Choroid plexus epithelial cell (primary cell): Measurements from ENCODE around the gene TMEM134.
"Not testable (repeated sequence)": the region's sequence is repeated elsewhere in the genome, so short reads cannot be mapped to it uniquely, and the experiment has no call there.

Experiments used
- DNase-seq: peaks from one replicate; pipeline ENCODE4 v3.0.0-alpha.2; 2010; ENCODE audit warnings: low read depth
- H3K4me3 ChIP-seq: 2 replicates; pipeline ENCODE4 v1.5.1; 2011; ENCODE audit warnings: low read depth, mild to moderate bottlenecking, control low read depth, low read length, moderate library complexity
- TF ChIP-seq, protein P1 (sequence below): conservative IDR thresholded peaks from 2 replicates; pipeline ENCODE4 v1.5.1; 2011; ENCODE audit warnings: low read depth, mild to moderate bottlenecking, control low read depth, inconsistent platforms, low read length, moderate library complexity

Gene TMEM134

DNA sequence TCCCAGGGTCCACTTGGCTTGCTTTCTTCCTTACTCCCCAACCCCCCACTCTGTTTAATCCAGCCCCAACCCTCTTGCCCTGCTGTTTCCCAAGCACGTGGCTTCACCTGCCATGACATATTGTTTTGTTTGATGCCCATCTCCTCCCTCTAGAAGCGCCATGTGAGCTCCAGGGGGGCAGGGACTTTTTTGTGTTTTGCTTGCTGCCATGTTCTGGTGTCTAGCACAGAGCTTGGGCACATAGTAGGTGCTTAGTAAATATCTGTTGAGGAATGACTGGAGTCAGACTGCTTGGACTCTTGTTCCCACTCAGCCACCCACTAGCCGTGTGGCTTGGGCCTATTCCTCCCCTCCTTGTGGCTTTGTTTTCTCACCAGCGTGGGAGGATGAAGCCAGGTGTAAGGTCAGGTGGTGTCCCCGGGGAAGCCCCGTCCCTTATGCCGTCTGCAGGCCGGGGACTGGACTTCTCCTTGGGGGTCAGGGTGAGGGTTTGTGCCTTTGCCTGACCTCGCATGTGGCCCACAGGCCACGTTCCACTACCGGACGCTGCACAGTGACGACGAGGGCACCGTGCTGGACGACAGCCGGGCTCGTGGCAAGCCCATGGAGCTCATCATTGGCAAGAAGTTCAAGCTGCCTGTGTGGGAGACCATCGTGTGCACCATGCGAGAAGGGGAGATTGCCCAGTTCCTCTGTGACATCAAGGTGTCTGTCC lies 17.6 kb upstream of the TMEM134 start:
- DNase-seq: no peak
- TF ChIP-seq, protein P1, sequence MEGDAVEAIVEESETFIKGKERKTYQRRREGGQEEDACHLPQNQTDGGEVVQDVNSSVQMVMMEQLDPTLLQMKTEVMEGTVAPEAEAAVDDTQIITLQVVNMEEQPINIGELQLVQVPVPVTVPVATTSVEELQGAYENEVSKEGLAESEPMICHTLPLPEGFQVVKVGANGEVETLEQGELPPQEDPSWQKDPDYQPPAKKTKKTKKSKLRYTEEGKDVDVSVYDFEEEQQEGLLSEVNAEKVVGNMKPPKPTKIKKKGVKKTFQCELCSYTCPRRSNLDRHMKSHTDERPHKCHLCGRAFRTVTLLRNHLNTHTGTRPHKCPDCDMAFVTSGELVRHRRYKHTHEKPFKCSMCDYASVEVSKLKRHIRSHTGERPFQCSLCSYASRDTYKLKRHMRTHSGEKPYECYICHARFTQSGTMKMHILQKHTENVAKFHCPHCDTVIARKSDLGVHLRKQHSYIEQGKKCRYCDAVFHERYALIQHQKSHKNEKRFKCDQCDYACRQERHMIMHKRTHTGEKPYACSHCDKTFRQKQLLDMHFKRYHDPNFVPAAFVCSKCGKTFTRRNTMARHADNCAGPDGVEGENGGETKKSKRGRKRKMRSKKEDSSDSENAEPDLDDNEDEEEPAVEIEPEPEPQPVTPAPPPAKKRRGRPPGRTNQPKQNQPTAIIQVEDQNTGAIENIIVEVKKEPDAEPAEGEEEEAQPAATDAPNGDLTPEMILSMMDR: no peak
- H3K4me3 ChIP-seq: no peak overlapping the region

DNA sequence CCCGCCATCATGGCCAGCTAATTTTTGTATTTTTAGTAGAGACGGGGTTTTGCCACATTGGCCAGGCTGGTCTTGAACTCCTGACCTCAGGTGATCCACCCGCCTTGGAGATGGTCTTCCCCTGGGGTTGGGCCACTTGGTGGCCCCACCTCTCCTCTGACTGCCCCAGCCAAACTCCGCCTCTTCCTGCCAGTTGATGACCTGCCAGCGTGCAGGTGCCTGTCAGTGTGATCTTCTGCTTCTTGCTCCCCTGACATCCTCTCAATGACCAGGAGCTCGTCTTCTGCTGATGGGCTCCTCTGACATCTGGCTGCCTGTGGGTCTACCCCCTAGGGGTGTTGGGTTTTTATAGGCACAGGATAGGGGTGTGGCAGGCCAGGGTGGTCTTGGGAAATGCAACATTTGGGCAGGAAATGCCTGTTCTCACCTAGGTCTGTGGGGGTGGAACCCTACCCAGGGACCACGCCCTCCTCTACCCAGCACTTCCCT lies 16.9 kb upstream of the TMEM134 start:
- not testable (repeated sequence) for DNase-seq, H3K4me3 ChIP-seq

- TF ChIP-seq, protein P1: no peak
- no peak for DNase-seq
- H3K4me3 ChIP-seq: no peak overlapping the region
Observed at GRCh38 chr11:67484847-67485311, 15.8 kb upstream of the TMEM134 start.

- no peak for DNase-seq
- peak overlapping the region; percentile 73 for H3K4me3 ChIP-seq
- TF ChIP-seq, protein P1: no peak
Observed at GRCh38 chr11:67483831-67484665, 15.0 kb upstream of the TMEM134 start.

GRCh38 chr11:67482827-67483798 lies 14.1 kb upstream of the TMEM134 start, which contains the start of gene AIP:
Gene AIP (plus strand): TSS chr11:67483026. CDS start chr11:67483159, 133 bp downstream.
- TF ChIP-seq, protein P1: peak; percentile 25
- H3K4me3 ChIP-seq: peak within 1 kb of the TSS; percentile 73
- DNase-seq: peak; percentile 99

DNA sequence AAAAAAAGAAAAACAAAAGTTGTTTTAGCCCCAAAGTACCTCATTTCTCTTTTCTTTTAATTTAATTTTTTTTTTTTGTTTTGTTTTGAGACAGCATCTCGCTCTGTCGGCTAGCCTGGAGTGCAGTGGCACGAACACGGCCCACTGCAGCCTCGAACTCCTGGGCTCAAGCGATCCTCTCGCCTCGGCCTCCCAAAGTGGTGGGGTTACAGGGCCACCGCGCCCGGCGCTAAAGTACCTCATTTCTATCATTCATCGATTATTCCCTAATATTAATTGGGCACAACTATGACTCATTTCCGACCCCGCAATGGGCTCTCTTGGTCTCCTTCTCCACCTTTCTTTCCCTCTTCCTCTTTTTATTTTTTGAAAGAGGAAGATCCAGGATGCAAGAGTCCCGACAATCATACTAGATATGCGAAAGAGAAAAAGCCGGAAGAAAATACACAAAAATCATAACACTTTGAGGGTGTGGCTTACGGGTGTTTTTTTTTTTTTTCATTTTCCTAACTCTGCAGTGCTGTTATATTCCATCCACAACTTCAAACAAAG lies 13.3 kb upstream of the TMEM134 start:
- peak overlapping the region; percentile 73 for H3K4me3 ChIP-seq
- TF ChIP-seq, protein P1: no peak
- no peak for DNase-seq

DNA sequence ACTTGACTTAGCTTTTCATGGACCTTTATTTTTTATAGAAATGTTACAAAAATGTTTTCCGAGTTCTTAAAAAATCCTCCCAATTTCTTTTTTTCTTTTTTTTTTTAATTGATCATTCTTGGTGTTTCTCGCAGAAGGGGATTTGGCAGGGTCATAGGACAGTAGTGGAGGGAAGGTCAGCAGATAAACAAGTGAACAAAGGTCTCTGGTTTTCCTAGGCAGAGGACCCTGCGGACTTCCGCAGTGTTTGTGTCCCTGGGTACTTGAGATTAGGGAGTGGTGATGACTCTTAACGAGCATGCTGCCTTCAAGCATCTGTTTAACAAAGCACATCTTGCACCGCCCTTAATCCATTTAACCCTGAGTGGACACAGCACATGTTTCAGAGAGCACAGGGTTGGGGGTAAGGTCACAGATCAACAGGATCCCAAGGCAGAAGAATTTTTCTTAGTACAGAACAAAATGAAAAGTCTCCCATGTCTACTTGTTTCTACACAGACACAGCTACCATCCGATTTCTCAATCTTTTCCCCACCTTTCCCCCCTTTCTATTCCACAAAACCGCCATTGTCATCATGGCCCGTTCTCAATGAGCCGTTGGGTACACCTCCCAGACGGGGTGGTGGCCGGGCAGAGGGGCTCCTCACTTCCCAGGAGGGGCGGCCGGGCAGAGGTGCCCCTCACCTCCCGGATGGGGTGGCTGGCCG lies 8.4 kb upstream of the TMEM134 start:
- DNase-seq, H3K4me3 ChIP-seq: not testable (repeated sequence)

DNA sequence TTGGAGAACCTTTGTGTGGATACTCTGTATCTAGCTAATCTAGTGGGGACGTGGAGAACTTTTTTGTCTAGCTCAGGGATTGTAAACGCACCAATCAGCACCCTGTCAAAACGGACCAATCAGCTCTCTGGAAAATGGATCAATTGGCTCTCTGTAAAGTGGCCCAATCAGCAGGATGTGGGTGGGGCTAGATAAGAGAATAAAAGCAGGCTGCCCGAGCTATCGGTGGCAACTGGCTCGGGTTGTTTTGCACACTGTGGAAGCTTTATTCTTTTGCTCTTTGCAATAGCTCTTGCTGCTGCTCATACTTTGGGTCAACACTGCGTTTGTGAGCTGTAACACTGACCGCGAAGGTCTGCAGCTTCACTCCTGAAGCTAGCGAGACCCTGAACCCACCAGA lies 7.6 kb upstream of the TMEM134 start:
- not testable (repeated sequence) for H3K4me3 ChIP-seq, DNase-seq
